ENCODE measurements around the gene ARHGAP33.

The ARHGAP33 gene

DNA sequence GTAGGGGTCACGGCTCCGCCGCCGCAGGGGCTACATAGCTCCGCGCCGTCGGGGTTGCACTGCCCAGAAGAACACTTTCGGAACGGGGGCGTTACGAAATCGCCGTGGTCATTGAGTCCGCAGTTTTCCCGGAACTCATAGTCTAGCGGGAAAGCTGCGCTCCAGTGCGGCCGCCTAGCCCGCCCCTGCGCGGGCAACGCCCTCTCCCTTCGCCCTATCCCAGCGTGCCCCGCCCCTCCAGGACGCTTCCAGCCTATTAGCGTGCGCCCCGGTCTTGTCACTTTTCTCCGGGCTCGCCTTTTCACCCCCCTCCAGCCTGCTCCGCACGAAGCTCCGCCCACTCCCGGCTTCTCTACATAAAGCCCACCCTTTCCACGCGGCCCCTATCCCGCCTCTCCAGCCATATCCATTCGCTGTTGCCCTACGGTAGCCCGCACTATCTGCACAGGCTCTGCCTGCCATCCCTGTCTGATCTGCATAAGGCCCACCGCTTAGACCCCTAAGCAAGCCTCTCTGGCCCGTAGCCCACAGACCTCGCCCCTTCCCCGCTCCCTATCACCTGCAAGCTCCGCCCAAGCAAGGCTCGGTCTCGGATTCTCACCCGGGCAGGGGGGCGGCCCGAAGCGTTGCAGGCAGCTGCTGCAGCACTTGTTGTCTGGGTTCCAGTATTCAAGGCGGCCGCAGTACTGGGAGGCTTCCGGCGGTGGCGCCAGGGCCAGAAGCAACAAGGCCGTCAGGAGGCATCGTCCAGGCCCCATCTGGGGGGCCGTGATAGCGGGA is 34.8 kb upstream of the ARHGAP33 start:
- peak; percentile 97 to 98 for DNase-seq

DNA sequence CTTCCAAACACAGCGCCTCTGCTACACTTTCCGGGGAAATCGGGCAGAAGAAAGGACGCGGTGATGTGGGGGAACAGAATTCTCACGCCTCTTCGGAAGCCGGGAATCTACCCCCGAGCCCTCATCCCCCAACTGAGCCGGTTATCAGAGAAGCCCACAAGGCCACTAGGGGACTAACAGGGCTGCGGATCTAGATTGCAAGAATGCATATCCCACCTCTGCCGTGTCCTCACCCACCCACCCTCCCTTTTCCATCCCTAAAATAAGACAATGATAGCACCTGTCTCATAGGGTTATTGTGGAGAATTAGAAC is 34.2 kb upstream of the ARHGAP33 start:
- no peak for DNase-seq

DNA sequence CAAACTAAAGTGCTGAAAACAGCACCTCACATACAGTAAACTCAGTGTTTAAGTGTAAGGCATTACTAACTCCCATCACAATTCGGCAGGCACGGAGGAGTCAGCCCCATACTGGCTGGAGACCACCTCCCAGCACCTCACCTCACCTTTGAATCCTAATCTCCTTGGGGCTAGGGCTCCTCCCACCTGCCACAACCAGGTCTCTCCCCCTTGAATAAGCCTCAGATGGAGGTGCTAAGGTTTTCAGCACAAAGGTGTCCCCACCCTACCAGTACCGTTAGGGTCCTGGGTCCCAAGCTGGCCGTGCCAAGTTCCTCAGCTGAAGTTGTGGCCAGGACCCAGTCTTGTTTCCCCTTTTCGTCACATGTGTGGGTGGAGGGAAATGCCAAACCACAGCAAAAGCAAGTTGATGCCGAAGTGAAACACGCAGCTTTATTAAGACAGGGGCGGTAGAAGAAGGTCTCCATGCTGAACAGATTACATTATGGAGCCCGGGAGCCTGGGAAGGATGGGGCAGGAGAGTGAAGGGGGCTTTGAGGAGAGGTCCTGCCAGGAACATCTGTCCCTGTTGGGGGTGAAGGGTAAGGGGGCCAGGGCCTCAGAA is 33.1 kb upstream of the ARHGAP33 start, which contains the start of gene IGFLR1:
TSS of gene IGFLR1 (minus strand) at position 332 of the 604 bp plus-strand sequence. CDS start 1,272 bp downstream, outside the sequence.
- DNase-seq: no peak

DNA sequence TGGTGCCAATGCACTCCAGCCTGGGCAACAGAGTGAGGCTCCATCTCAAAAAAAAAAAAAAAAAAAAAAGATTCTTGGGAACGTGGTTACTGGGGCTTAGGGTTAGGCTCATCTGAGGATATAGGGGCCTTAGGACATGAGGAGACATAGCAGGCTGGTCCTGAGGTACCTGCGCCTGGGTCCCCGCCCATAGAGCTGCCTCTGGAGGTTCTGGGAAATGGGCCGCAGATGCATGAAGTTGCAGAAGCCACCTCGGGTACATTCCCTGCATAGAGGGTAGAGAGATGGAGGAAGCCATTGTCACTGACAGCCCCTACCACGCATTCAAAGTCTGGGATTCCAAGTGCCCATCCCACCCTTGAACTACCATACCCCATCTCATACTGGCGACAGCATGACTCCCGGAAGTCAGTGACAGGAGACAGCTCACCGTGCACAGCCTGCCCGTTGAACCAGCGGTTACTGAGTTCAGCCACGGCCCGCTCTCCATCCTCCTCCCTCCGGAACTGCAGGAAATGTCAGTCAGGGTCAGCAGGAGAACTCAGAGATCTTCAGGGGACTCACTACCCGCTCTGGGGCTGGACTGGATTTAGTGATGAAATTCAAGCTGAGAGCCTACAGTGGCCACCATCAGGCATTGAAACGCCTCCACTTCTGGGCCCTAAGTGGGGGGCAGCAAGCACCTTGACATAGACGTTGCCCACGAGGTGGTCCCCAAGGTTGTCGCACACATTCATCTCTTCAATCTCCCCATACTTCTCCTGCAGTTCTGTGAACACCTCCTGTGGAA is 31.5 kb upstream of the ARHGAP33 start:
- DNase-seq: no peak

DNA sequence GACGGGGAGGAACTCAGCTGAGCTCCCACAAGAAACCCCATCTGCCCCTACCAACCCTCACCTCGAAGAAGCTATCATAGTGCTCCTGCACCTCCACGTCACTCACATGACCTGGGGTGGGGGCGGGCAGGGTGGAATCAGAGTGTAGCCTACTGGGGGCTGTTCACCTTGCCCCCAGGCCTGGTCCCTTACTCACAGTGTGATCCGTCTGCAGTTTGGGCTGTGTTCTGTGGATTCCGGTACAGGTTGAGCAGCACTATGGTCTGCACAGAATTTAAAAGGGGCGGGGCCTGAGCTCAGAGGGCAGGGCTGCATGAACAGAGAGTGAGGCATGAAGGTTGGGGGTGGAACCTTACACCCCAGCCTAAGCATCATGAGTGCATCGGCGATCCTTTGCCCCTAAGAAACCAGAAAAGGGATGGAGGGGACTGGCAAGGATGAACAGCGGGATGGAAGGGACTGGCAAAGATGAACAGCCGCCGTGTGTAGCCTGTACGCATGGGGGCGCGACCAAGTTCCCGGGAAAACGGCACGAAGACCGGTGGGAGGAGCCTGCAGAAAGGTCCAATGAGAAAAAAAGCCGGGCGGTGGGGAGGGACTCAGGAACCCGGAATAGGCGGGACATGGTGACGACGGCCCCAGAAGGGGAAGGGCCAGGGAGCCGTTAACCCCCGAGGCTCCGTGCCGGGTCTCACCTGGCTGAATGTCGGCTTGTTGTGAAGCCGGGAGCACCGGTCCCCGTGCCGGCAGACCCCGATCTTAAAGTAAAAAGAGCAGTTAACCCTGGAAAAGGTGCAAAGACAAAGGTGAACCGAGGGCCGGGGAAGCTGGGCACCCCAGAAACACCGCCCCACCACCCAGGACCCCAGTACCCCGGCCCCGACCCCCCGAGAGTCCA is 30.7 kb upstream of the ARHGAP33 start:
- peak; percentile 87 to 98 for DNase-seq

DNA sequence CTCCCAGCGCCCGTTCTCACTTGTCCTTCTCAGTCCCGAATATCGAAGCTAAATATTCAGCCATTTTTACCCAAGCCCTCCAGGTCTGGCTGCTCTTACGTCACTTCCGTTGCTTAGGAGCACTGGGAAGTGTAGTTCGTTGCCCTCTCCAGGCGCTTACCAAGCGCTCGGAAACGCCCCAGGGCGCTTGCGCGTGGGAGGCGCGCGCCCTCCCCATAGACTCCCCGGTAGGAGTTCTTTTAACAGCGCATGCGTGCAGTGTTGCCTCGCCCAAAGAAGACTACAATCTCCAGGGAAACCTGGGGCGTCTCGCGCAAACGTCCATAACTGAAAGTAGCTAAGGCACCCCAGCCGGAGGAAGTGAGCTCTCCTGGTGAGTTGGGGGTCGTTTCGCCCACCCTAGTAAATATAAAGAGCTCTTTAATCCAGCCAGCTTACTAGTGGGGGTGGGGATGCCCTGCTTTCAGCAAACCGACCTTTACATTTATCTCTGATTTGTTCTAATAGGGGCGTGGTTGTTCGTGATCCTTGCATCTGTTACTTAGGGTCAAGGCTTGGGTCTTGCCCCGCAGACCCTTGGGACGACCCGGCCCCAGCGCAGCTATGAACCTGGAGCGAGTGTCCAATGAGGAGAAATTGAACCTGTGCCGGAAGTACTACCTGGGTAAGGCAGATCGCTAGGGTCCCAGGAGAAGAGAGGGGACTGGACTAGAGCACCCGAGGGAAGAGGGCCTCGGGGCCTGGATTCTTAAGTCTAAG is 29.9 kb upstream of the ARHGAP33 start, which contains the start of the genes PSENEN and U2AF1L4:
TSS of gene PSENEN (plus strand) at position 324 of the 759 bp plus-strand sequence. CDS start at position 604, 280 bp downstream.
TSS of gene U2AF1L4 (minus strand) at position 91 of the 759 bp plus-strand sequence. CDS start at position 64, 27 bp downstream.
- DNase-seq: peak; percentile 97 to 99

DNA sequence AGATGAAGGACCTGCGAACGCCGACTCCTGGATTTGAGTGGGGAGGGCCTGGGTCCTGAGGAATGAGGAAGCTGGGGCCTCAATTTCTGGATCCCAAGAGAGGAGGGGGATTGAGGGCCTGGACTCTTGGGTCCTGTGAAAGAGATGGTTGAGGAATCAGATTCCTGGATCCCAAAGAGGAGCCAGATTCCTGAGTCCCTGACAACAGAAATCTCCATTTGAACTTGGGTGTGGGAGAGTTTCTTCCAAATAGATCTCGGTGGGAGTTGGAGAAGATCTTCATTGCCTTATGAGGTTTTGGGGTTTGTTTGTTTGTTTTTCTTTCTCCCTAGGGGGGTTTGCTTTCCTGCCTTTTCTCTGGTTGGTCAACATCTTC is 29.3 kb upstream of the ARHGAP33 start:
- no peak for DNase-seq

DNA sequence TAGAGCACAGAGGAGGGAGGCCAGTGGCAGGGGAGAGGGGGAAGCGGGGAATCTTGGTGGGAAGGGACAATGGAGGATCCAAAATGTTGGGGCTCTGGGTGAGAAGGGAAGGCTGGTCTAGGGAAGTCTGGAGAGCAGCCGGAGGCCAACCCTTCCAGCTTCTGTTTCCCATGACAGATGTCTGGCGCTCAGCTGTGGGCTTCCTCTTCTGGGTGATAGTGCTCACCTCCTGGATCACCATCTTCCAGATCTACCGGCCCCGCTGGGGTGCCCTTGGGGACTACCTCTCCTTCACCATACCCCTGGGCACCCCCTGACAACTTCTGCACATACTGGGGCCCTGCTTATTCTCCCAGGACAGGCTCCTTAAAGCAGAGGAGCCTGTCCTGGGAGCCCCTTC is 28.8 kb upstream of the ARHGAP33 start:
- no peak for DNase-seq

DNA sequence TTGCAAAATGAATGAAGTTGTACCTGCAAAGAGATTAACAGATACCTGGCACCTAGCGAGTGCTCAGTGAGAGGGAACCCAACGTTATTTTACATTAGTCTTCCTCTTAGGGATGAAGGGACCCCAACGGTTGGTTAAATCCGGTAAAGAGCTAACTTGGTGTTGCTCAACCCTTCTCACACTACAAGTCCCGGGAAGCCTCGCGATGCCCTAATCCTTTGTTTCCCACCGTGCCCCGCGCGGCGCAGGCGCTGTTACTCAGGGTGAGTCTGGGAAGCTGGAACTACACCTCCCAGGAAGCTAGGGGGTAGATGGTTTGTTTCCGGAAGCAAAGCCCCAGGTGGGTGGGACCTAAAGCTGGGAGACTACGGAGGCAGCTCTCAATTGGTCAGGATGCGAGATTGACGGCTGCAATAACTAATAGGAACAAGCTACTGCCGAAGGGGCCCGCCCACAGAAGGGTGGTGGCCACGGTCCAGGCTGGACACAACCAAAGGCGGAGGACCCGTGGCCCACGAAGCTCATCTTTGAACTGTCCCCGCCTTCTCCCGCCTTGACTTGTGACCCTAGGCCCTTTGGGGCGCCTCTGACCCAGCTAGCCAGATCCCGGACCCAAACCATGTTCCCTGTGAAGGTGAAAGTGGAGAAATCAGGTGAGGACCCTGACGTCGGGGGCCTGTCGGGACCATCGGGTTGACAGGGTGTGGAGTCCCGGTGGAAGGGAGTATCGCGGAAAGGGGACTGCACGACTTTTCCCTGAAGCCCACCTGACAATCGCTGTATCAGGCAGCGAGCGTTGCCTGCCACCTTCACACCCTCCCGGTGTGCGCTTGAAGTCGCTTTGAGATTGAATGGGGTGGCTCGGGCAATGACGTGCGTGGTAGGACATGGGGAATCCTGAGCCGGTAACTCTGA is 27.0 kb upstream of the ARHGAP33 start, which contains the start of gene LIN37:
TSS of gene LIN37 (plus strand) at position 471 of the 915 bp plus-strand sequence. CDS start at position 620, 149 bp downstream.
- DNase-seq: peak; percentile 98

DNA sequence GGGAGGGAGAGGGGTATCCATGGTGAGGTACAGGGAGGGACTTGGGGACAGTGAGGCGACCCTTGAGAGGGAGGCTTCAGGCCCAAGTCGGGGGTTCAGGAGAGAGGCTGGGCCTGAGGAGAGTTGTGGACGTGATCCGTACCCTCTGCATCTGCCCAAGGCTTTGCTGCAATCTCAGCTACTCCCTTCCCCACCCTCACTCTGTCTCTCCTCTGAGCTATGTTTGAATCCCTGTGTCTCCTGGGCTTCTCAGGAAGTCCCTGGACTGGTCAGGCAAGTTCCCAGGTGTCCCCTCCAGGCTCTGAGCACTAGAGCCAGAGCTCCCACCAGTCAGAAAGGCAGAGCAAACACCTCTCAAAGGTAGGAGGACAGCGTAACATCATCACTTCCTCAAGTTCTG is 25.2 kb upstream of the ARHGAP33 start:
- no peak for DNase-seq

DNA sequence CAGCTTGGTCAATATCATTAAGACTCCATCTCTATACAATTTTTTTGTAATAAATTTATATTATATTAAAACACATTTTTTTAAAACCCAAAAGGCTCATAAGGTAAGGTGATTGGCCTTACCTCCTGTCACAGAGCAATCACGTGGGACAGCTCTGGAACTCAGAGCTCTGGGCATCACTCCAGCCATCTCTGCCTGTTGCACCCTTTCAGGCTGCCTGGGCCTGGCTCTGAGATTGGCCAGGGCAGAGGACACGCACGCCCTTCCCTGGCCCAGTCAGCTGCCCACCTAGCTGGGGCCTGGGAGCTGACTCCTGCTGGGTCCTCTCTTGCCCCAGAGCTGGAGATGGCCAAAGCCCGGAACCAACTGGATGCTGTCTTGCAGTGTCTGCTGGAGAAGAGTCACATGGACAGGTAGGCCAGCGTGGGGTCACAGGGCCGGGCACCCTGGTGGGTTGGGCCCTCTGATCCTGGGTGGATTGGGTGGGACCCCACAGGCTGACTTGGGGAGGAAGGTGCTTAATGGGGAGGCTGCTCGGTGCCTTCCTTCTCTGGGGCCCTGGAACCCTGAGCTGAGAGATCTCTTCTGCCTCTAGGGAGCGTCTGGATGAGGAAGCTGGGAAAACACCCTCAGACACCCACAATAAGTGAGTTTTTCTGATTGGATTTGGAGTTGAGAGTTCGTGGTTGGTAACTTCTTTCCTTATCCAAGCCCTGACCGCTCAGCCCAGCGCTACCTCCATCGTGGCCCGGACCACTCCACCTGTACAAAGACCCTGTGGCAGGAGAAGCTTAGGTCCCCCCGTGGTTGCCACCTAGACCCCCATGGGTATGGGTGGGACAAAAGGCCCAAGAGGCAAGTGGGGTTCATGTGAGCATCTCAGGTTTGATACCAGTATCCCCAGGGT is 23.3 kb upstream of the ARHGAP33 start:
- DNase-seq: no peak

DNA sequence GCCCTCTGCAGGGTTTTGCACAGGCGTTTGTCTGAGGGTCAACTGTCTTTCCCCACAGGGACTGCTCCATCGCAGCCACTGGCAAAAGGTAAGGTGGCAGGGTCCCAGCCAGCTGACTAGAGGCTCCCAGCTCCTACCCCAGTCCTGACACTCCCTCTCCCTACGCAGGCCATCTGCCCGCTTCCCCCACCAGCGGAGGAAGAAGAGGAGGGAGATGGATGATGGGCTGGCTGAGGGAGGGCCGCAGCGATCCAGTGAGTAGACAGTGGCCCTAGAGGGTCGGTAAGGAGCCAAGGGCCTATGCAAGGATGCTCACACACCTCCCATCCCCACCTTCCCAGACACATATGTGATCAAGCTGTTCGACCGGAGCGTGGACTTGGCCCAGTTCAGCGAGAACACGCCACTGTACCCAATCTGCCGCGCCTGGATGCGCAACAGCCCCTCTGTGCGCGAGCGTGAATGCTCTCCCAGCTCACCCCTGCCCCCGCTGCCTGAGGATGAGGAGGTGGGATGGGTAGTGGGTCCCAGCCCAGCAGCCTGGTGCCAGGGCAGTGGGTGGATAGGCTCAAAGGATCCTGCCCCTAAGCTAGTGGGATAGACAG is 22.5 kb upstream of the ARHGAP33 start:
- DNase-seq: no peak

DNA sequence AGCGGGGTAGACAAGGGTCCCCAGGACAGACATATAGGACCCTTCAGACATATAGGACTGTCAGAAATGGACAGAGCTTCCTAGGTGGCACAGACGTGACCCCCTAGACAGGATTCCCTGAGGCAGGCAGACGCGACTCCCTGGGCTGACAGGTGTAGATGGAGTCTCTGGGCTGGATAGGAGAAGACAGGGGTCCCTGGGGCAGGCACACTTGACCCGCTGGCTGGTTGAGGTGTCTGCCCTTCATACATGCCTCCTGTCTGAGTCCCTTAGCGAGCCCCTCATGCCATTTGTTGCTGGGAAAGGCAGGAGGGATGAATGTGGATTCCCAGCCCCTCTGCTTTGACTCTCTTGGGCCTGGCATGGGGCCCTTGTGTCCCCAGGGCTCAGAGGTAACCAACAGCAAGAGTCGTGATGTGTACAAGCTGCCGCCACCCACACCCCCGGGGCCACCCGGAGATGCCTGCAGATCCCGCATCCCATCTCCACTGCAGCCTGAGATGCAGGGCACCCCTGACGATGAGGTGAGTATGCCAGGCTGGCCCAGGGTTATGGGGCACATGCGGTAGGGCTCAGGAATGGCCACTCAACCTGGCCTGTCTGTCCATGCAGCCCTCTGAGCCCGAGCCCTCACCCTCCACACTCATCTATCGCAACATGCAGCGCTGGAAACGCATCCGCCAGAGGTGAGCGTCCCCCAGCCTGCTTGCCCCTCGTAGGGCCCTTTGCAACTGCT is 21.6 kb upstream of the ARHGAP33 start:
- DNase-seq: no peak

DNA sequence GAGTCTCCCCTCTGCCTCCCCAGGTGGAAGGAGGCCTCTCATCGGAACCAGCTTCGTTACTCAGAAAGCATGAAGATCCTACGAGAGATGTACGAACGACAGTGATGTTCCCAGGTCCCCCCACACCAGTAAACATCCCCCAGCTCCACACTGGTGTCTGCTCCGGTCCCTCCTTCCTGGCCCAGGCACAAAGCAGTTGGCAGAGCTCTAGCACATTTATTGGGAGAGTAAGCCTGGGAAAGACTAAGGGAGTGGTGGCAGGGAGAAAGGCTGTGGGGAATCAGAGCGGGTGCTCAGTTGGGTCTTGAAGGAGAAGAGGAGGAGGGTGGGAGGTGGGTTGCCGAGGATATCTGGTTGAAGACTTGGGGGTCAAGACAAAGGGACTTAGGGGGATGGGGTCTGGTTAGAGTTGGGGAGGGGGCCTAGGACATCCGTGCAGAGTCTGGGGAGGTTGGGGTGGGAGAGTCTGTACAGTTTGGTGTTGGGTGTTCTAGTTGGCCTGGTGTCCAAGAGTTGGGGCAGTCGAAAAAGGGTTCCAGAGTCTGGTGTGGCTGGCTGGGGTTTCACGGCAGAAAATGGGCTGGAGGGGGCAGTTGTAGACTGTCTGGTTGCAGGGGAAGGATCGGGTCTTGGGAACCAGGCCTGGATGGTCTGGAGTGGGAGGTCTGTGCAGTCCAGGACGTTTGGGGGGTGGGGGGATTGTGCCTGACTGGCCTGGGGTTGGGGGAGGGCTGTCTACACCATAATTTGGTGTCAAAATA is 20.8 kb upstream of the ARHGAP33 start:
- DNase-seq: no peak

DNA sequence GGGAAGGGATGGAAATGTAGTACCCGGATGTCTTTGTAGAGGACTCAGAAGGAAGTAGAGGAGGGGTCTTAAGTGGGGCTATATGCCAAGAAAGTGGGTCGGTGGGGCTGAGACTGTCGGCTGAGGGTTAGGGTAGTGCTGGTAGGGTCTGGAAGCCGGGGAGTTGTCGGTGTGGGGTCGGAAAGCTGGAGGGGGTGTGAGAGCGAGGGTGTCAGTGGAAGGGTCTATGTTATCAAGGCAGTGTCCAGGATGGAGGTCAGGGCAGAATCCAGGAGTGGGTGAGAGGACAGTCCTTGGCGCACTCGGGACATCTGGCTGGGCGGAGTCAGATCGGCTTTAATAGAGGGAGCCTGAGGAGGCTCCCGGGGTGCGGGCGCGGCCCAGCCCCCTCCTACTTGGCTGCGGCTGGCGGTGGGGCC is 20.2 kb upstream of the ARHGAP33 start:
- DNase-seq: no peak

DNA sequence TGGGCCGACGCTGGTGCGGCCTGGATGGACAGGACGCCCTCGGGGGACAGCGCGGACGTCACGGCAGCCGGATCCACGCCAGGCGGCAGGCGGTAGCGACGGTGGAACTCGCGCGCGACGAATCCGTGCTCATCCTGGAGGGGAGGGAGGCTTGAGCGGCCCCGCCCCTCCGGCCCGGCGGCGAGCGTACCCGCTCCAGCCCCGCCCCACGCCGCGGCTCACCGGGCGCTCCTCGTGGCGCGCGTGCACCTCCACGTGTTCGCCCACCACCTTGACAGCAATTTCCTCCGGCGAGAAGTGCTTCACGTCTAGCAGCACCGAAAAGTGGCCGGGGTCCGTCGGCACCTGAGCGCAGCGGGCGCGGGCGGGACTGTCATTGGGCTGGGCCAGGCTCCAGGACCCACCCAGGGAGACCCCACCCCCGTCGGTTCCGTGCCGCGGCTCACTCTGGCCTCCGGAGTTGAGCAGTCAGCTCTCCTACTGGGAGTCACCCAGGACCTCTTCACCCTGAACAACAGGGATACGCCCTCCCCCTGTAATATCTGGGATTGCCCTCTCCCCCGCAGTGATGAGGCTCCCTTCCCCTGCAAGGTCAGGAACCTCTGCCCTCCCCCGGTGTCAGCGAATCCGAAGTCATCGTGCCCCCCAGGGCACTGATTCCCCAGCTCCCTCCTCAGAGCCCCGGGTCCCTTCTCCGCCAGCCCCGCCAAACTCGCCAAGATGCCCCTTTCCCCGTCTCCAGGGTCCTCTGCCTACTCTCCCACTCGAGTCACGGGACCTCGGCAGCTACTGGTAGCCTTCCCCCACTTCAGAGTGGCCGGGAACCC is 19.6 kb upstream of the ARHGAP33 start:
- DNase-seq: no peak
